Heart right ventricle (tissue), 16 donors: ENCODE data around the gene GGCT. TPM values are rescaled to one million over a fixed set of nuclear protein-coding genes. Genes with fewer than 3 reads are reported as not detected.
"Not testable (repeated sequence)": the region's sequence is repeated elsewhere in the genome, so short reads cannot be mapped to it uniquely, and the experiment has no call there.

Experiments
- ATAC-seq, 8 donors: fragments of 200-7000 bp; cut with Tn5 transposase; one replicate each; pipeline ENCODE4 v1.9.1; 2020; ENCODE audit warnings: mild to moderate bottlenecking in 8 of 8, moderate library complexity in 8 of 8, moderate number of reproducible peaks in 1 of 8
- DNase-seq, 2 donors: peaks; one replicate each; pipeline ENCODE4 v3.0.0-alpha.2; 2020
- H3K27ac ChIP-seq, 10 donors: fragments of 200-600 bp; sonication (generic) in 2 of 10; one replicate each; pipeline versions ENCODE4 v1.5.0 to v1.8.0; 2020 to 2022; ENCODE audit warnings: mild to moderate bottlenecking in 3 of 10
- H3K27me3 ChIP-seq, 7 donors: fragments of 200-600 bp; one replicate each; pipeline ENCODE4 v1.8.0; 2021 to 2022; ENCODE audit warnings: mild to moderate bottlenecking in 2 of 7
- H3K36me3 ChIP-seq, 9 donors: fragments of 200-600 bp; sonication (generic) in 1 of 9; one replicate each; pipeline versions ENCODE4 v1.5.0 to v1.8.0; 2020 to 2022; ENCODE audit warnings: mild to moderate bottlenecking in 2 of 9
- H3K4me1 ChIP-seq, 9 donors: fragments of 200-600 bp; sonication (generic) in 1 of 9; one replicate each; pipeline versions ENCODE4 v1.5.0 to v1.8.0; 2020 to 2022; ENCODE audit warnings: mild to moderate bottlenecking in 4 of 9
- H3K4me3 ChIP-seq, 10 donors: fragments of 200-600 bp; sonication (generic) in 2 of 10; one replicate each; pipeline versions ENCODE4 v1.5.0 to v1.8.0; 2020 to 2022; ENCODE audit warnings: mild to moderate bottlenecking in 7 of 10, moderate library complexity in 2 of 10
- H3K9me3 ChIP-seq, 11 donors: fragments of 200-600 bp in 10 of 11; sonication (generic) in 2 of 11; one replicate each; pipeline versions ENCODE4 v1.5.0 to v1.8.0; 2013 to 2022; ENCODE audit warnings: mild to moderate bottlenecking in 2 of 11, control low read depth in 1 of 11, moderate library complexity in 1 of 11
- WGBS, 2 donors: extraction: QIAGEN DNeasy Blood & Tissue Kit; methylation state at CpG; one replicate each; pipeline ENCODE4 v1.1.7; 2013; ENCODE audit warnings: inconsistent platforms in 1 of 2; 5-methylcytosine and 5-hydroxymethylcytosine counted together
- intact Hi-C, 10 donors: fragments of 100-400 bp; cut with DNase I; formaldehyde crosslinking; loops; one replicate each; pipeline versions ENCODE4 v1.11.1 to v1.14.2; 2022
- polyA plus RNA-seq, 2 donors: library from polyadenylated mRNA; stranded (reverse); fragments of 200-250 nt; gene quantifications; one replicate each; pipeline ENCODE4 v1.2.3, GENCODE V29; 2013
- total RNA-seq, 10 donors: library from RNA; stranded (reverse); fragmentation: NEBNext Ultra II Directional in 3 of 10; extraction: Animal tissue kit (Norgen Biotek cat#: 25700) in 3 of 10; gene quantifications; one replicate each; pipeline versions ENCODE4 v1.2.1 to v1.2.4, GENCODE V29; 2021 to 2023
- TF ChIP-seq, protein P1 (sequence below), 9 donors: fragments of 200-600 bp; sonication (generic) in 2 of 9; IDR thresholded peaks; one replicate each; pipeline versions ENCODE4 v1.5.0 to v1.8.0; 2021 to 2022; ENCODE audit warnings: antibody characterized with exemption in 9 of 9, mild to moderate bottlenecking in 5 of 9, moderate library complexity in 1 of 9
- donor health status: Arrhythmogenic right ventricular cardiomyopathy.
- donor health status: ischemic (EF 13 %, LVEDD 7.1; RV severe dilation, severe dysfunction).
- donor health status: healthy with polysubstance abuse.
- donor health status: DM: no; HTN: yes; CAD: no.
- donor health status: DM: no; HTN: no; CAD: no.
- donor health status: ischemic (EF 25% LVEDD 6.9; RV normal size, moderate dysfunction).
- donor health status: ischemic (EF 25% LVEDD 5.7; RV mildly dilated, moderate dysfunction).
- donor health status: healthy.
- donor health status: DM: yes; HTN: yes; CAD: no.
- donor health status: Ischemic cardiomyopathy.
- donor health status: ischemic (EF 35%, LVEDD 5.7; RV mildly dilated, moderate dysfunction).
- donor health status: nonischemic (EF 11% LVEDD 7.7; RV severe dilation, severe dysfunction).
- donor health status: DM: yes; HTN: yes; CAD: no.
- donor health status: PGD.
- donor health status: ischemic (EF 29% LVEDD 5.4; RV normal size, mild dysfunction).
- donor health status: nonischemic (EF 23%, LVEDD 6.1; RV moderate dilation, normal function).

Gene GGCT
- total and polyA plus RNA-seq, 12 donors: 13.8 to 54.2 (median 18.7) TPM

- Histone ChIP-seq H3K4me3 (no peak overlapping the region), H3K4me1 (peaks cover 0 to 7% (median 0%) of the 10 kb centered on the region in 9 donors), H3K36me3 (peaks cover 0 to 17% (median 0%) of the 10 kb centered on the region in 9 donors), H3K27me3 (no peaks in the 10 kb centered on the region), H3K9me3 (no peaks in the 10 kb centered on the region), H3K27ac (no peak overlapping the region)
- TF ChIP-seq, protein P1, sequence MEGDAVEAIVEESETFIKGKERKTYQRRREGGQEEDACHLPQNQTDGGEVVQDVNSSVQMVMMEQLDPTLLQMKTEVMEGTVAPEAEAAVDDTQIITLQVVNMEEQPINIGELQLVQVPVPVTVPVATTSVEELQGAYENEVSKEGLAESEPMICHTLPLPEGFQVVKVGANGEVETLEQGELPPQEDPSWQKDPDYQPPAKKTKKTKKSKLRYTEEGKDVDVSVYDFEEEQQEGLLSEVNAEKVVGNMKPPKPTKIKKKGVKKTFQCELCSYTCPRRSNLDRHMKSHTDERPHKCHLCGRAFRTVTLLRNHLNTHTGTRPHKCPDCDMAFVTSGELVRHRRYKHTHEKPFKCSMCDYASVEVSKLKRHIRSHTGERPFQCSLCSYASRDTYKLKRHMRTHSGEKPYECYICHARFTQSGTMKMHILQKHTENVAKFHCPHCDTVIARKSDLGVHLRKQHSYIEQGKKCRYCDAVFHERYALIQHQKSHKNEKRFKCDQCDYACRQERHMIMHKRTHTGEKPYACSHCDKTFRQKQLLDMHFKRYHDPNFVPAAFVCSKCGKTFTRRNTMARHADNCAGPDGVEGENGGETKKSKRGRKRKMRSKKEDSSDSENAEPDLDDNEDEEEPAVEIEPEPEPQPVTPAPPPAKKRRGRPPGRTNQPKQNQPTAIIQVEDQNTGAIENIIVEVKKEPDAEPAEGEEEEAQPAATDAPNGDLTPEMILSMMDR (IDR thresholded peaks at IDR 0.05): no peak
- DNase-seq: no peak
- WGBS, 2 donors: 91 to 96% methylated on average over 3 of the region's 3 CpGs
- intact Hi-C loops: no loop called here
- ATAC-seq: no peak
These were observed 26.7 kb upstream of the GGCT start for GRCh38 chr7:30531286-30531685.

DNA sequence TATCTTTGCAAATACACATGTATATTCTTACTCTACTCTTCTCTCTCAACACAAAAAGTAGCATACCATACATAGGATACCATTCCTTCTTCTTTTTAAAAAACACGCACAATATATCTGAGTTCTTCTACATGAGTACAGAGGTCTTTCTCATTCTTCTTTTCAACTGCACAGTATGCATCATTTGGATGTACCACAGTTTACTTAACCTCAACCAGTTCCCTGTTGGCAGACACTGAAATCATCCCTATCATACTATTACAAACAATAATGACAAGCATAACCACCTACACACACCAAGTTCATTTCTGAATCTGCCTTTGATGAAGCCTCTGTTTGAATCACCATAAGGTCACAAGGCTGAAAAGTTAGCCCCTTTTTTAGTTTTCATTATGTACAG lies 25.7 kb upstream of the GGCT start:
- Histone ChIP-seq H3K4me1 (peaks cover 0 to 7% (median 0%) of the 10 kb centered on the region in 9 donors), H3K36me3 (peaks cover 0 to 9% (median 0%) of the 10 kb centered on the region in 9 donors), H3K4me3 (no peak overlapping the region), H3K27me3 (no peaks in the 10 kb centered on the region), H3K27ac (no peak overlapping the region), H3K9me3 (no peaks in the 10 kb centered on the region)
- ATAC-seq (no peak), DNase-seq (no peak)
- TF ChIP-seq, protein P1 (IDR thresholded peaks at IDR 0.05): no peak
- intact Hi-C loops: no loop called here
- WGBS, 2 donors: 98 to 100% methylated on average over 1 of the region's 1 CpG

- H3K4me3 ChIP-seq: no peak overlapping the region
- peaks cover 0 to 4% (median 0%) of the 10 kb centered on the region in 9 donors for H3K4me1 ChIP-seq
- intact Hi-C loops: no loop called here
- ATAC-seq (no peak), DNase-seq (no peak)
- H3K36me3 ChIP-seq: peaks cover 0 to 8% (median 0%) of the 10 kb centered on the region in 9 donors
- no peaks in the 10 kb centered on the region for H3K9me3 ChIP-seq
- no peak overlapping the region for H3K27ac ChIP-seq
- TF ChIP-seq, protein P1 (IDR thresholded peaks at IDR 0.05): no peak
- H3K27me3 ChIP-seq: no peaks in the 10 kb centered on the region
These were observed 24.1 kb upstream of the GGCT start for GRCh38 chr7:30528779-30529178.

DNA sequence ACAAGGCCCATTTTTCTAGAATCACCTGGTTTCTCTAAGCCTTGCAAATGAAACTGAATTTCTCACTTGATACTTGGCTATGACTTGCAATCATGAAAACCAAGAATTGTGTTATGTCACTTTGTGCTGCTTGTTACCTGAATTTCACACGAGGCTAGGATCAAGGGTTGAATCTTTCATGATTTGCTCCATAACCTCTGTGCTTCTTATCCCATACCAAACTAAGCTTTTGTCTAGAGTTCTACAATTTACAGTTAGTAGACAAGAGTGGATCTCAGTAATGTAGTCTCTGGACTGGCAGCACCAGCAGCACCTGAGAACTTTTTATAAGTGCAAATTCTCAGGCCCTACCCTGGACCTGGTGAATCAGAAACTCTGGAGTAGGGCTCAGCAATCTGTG lies 22.7 kb upstream of the GGCT start:
- intact Hi-C loops, H3K27ac ChIP-seq: not testable (repeated sequence)

GRCh38 chr7:30526163-30526562 lies 21.5 kb upstream of the GGCT start:
- Histone ChIP-seq H3K4me3 (no peak overlapping the region), H3K9me3 (no peaks in the 10 kb centered on the region), H3K27me3 (no peaks in the 10 kb centered on the region), H3K27ac (no peak overlapping the region), H3K36me3 (peaks cover 0 to 8% (median 0%) of the 10 kb centered on the region in 9 donors), H3K4me1 (peaks cover 0 to 8% (median 5%) of the 10 kb centered on the region in 9 donors)
- WGBS, 2 donors: 97 to 98% methylated on average over 4 of the region's 4 CpGs
- DNase-seq: no peak
- no peak for ATAC-seq
- intact Hi-C loops: no loop called here
- TF ChIP-seq, protein P1 (IDR thresholded peaks at IDR 0.05): no peak

More for the DNA sequence above, 22.7 kb upstream of the GGCT start:
- H3K4me3 ChIP-seq, DNase-seq, H3K4me1 ChIP-seq, H3K36me3 ChIP-seq, H3K27me3 ChIP-seq, H3K9me3 ChIP-seq, ATAC-seq: not testable (repeated sequence)
- 72 to 95% methylated on average over 1 of the region's 1 CpG for WGBS, 2 donors
